K562 (cell line): ENCODE measurements around the gene TEX14. TPM values are rescaled to one million over a fixed set of nuclear protein-coding genes. Genes with fewer than 3 reads are reported as not detected.

Experiments
- AFF1 ChIP-seq, 2 experiments: fragments of 450-650 bp; IDR thresholded peaks; 2 replicates each; pipeline ENCODE4 v1.6.1; 2018; ENCODE audit warnings: mild to moderate bottlenecking in 2 of 2, low read depth in 1 of 2; ENCODE audit not compliant: partially characterized antibody in 2 of 2
- BCOR ChIP-seq: fragments of 450-650 bp; IDR thresholded peaks from 2 replicates; pipeline ENCODE4 v1.6.1; 2016
- CBFA2T3 ChIP-seq: fragments of 450-650 bp; IDR thresholded peaks from 2 replicates; pipeline ENCODE4 v1.6.1; 2017
- EGR1 ChIP-seq: fragments of 450-650 bp; conservative IDR thresholded peaks from 2 replicates; pipeline ENCODE4 v1.6.1; 2017; ENCODE audit warnings: mild to moderate bottlenecking
- ELF1 ChIP-seq: fragments of 200-800 bp; sonication (Bioruptor generic); IDR thresholded peaks from 2 replicates; pipeline ENCODE4 v1.6.1; 2016; ENCODE audit warnings: missing genetic modification characterization, missing compliant biosample characterization
- FOXP4 ChIP-seq: sonication (generic); formaldehyde crosslinking; IDR thresholded peaks from 2 replicates; pipeline ENCODE4 v1.8.0; 2022; ENCODE audit warnings: mild to moderate bottlenecking, missing genetic modification reagents, borderline replicate concordance
- HMG20B ChIP-seq: fragments of 250-450 bp; sonication (Bioruptor Pico); IDR thresholded peaks from 2 replicates; pipeline ENCODE4 v1.5.0; 2021; ENCODE audit warnings: mild to moderate bottlenecking
- NCOA6 ChIP-seq: fragments of 450-650 bp; IDR thresholded peaks from 2 replicates; pipeline ENCODE4 v1.6.1; 2017; ENCODE audit warnings: mild to moderate bottlenecking
- PPARD ChIP-seq: fragments of 250-450 bp; sonication (Bioruptor Pico); IDR thresholded peaks from 2 replicates; pipeline ENCODE4 v1.8.0; 2022; ENCODE audit warnings: inconsistent platforms, mild to moderate bottlenecking, moderate library complexity
- RBM25 ChIP-seq: fragments of 200-400 bp; formaldehyde crosslinking; IDR thresholded peaks from 2 replicates; pipeline ENCODE4 v1.6.1; 2018; ENCODE audit warnings: low read length, low read depth, moderate library complexity; ENCODE audit not compliant: severe bottlenecking
- SIN3A ChIP-seq, 2 experiments: fragments of 150-350 bp in 1 of 2; IDR thresholded peaks; 2 replicates each; pipeline ENCODE4 v1.6.1; 2011 to 2016; ENCODE audit warnings: borderline replicate concordance in 2 of 2, low read depth in 2 of 2, low read length in 2 of 2, mild to moderate bottlenecking in 2 of 2, moderate library complexity in 2 of 2; ENCODE audit not compliant: control insufficient read depth in 1 of 2
- ZEB2 ChIP-seq: fragments of 450-650 bp; IDR thresholded peaks from 2 replicates; pipeline ENCODE4 v1.6.1; 2016
- ZNF165 ChIP-seq: fragments of 250-450 bp; sonication (Bioruptor Pico); IDR thresholded peaks from 2 replicates; pipeline ENCODE4 v1.4.0; 2020; ENCODE audit warnings: borderline replicate concordance
- ZNF175 ChIP-seq: fragments of 200-800 bp; sonication (Bioruptor generic); IDR thresholded peaks from 2 replicates; pipeline ENCODE4 v1.6.1; 2016; ENCODE audit warnings: low read depth, mild to moderate bottlenecking, missing genetic modification characterization, missing compliant biosample characterization
- ZNF263 ChIP-seq: sonication (generic); formaldehyde crosslinking; IDR thresholded peaks from 2 replicates; pipeline ENCODE4 v1.8.0; 2022; ENCODE audit warnings: mild to moderate bottlenecking, missing genetic modification reagents, borderline replicate concordance
- ZNF512 ChIP-seq: IDR thresholded peaks from 2 replicates; pipeline ENCODE4 v1.6.1; 2016; ENCODE audit warnings: missing genetic modification characterization, missing compliant biosample characterization
- ZNF561 ChIP-seq: fragments of 450-650 bp; formaldehyde crosslinking; conservative IDR thresholded peaks from 2 replicates; pipeline ENCODE4 v1.4.0; 2020; ENCODE audit warnings: mild to moderate bottlenecking, moderate library complexity
- ZNF655 ChIP-seq: fragments of 250-450 bp; sonication (Bioruptor Pico); IDR thresholded peaks from 2 replicates; pipeline ENCODE4 v1.5.0; 2021
- polyA plus RNA-seq, 8 experiments: library from polyadenylated mRNA; depleted of rRNA in 4 of 8; stranded (reverse) in 5 of 8; unstranded in 3 of 8; fragments of >200 nt; fragmentation: Nextera tagmentation in 2 of 8; fragmentation: Illumina TruSeq in 1 of 8; extraction: Ambion mirVana in 2 of 8; extraction: Trizol in 1 of 8; gene quantifications; 2 replicates each; pipeline versions ENCODE4 v1.2.1 to v1.2.3, GENCODE V29; 2011 to 2014; ENCODE audit warnings: inconsistent platforms in 1 of 8, missing spikeins in 1 of 8
- total RNA-seq, 7 experiments: library from RNA; depleted of rRNA in 6 of 7; stranded (reverse); fragments of >200 nt in 6 of 7; fragmentation: Illumina TruSeq in 2 of 7; extraction: Trizol in 2 of 7; gene quantifications; 2 replicates each; pipeline versions ENCODE4 v1.2.1 to v1.2.3, GENCODE V29; 2011 to 2021; ENCODE audit warnings: low replicate concordance in 1 of 7
- TF ChIP-seq, protein P1 (sequence below), 2 experiments: fragments of 200-800 bp in 1 of 2; sonication (Bioruptor generic) in 1 of 2; sonication (generic) in 1 of 2; formaldehyde crosslinking in 1 of 2; IDR thresholded peaks in 1 of 2; conservative IDR thresholded peaks in 1 of 2; 2 replicates each; pipeline versions ENCODE4 v1.5.0 to v1.6.1; 2016 to 2020; ENCODE audit warnings: missing compliant biosample characterization in 1 of 2, missing genetic modification characterization in 1 of 2, missing genetic modification reagents in 1 of 2

TEX14 gene
- total and polyA plus RNA-seq, 9 of the 15 experiments (the other 6 are each of a cell fraction or from before 2014, with no cell fraction given) = 0.05 to 0.12 (median 0.09) TPM; not detected in 1

- TF ChIP-seq RBM25 (no peak), ZNF175 (no peak), ZNF263 (CRISPR knock-in tag) (no peak), EGR1 (peak; percentile 91), CBFA2T3 (no peak), HMG20B (CRISPR knock-in tag) (no peak), SIN3A (IDR thresholded peaks at IDR 0.05; ENCODE audit: borderline replicate concordance in 2 of 2, control insufficient read depth in 1 of 2, low read depth in 2 of 2, low read length in 2 of 2) (no peak), ZNF561 (no peak), ZNF655 (CRISPR knock-in tag) (no peak), ELF1 (tag) (no peak), FOXP4 (no peak), BCOR (no peak), ZNF512 (tag) (no peak), NCOA6 (no peak), ZNF165 (CRISPR knock-in tag) (no peak), PPARD (CRISPR knock-in tag) (no peak), ZEB2 (peak; percentile 39; the same call in 1 of the 2 replicates), AFF1 (IDR thresholded peaks at IDR 0.05; ENCODE audit: low read depth in 1 of 2, partially characterized antibody in 2 of 2) (no peak)
- TF ChIP-seq, protein P1, sequence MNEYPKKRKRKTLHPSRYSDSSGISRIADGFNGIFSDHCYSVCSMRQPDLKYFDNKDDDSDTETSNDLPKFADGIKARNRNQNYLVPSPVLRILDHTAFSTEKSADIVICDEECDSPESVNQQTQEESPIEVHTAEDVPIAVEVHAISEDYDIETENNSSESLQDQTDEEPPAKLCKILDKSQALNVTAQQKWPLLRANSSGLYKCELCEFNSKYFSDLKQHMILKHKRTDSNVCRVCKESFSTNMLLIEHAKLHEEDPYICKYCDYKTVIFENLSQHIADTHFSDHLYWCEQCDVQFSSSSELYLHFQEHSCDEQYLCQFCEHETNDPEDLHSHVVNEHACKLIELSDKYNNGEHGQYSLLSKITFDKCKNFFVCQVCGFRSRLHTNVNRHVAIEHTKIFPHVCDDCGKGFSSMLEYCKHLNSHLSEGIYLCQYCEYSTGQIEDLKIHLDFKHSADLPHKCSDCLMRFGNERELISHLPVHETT (CRISPR knock-in tag; conservative IDR thresholded peaks at IDR 0.05 in 1 of 2, IDR thresholded peaks at IDR 0.05 in 1 of 2) = no peak
Observed at GRCh38 chr17:58587713-58588117, 104.1 kb downstream of the TEX14 start (continued).
